Esophagus squamous epithelium (tissue), 4 donors: ENCODE measurements around the gene ATP10A.

Experiments used
- CTCF ChIP-seq, 6 experiments: fragments of 450-650 bp in 4 of 6; fragments of 200-600 bp in 2 of 6; sonication (generic) in 2 of 6; IDR thresholded peaks; one replicate each; pipeline ENCODE4 v1.5.1; 2016 to 2019; ENCODE audit warnings: antibody characterized with exemption in 6 of 6, mild to moderate bottlenecking in 4 of 6, moderate library complexity in 4 of 6
- POLR2A ChIP-seq, 4 donors: fragments of 450-650 bp; IDR thresholded peaks; one replicate each; pipeline ENCODE4 v1.6.1; 2017; ENCODE audit warnings: antibody characterized with exemption in 4 of 4, mild to moderate bottlenecking in 4 of 4, moderate library complexity in 3 of 4

GRCh38 chr15:25879438-25879837, 16.3 kb upstream of the ATP10A start:
- no peak for TF ChIP-seq POLR2A (IDR thresholded peaks at IDR 0.05)
- no peak for TF ChIP-seq CTCF (IDR thresholded peaks at IDR 0.05)
